Measurements from ENCODE around the gene PERCC1.

DNA sequence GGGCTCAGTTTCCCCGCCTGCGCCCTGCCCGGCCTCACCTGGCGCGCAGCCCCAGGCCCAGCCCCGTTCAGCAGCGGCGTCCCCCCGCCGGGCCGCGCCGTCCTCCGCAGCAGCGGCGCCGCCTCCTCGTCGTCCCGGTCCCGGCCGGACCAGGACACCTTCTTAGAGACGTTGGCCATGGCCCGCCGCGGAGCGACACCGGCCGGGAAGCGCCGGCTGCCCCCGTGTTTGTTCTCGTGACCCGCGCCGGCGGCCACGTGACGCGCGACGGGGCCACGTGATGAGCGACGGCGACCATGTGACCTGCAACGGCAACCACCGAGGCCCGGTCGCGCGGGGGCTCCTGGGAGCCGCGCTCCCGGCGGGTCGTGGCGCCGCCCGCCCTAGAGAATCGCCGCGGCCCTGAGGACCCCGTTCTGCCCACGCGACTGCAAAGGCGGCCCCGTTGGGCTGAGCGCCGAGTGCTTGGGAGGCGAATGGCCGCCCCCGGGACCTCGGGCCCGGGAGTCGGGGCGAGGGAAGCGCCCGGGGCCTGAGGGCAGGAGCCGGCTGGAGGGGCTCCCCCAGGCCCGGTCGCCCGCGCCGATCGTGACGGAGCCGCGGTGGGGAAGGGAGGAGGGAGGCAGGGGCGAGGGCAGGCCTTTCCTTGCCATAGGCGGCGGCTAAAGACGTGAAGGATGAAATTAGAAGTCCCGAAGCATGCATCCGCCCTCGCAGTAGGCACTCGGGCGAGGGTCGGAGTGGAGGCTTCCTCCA is 44.1 kb downstream of the PERCC1 start, which contains the start of gene CLCN7:
- TF ChIP-seq CTCF (IDR thresholded peaks at IDR 0.05) (no peak), ZFX (IDR thresholded peaks at IDR 0.05; ENCODE audit: borderline replicate concordance) (no peak)

All from 22Rv1 (cell line).